Activated T-cell treated with anti-CD3 and anti-CD28 coated beads, Interleukin-2, amount 50 U/mL, for 4 hours (primary cell): ENCODE measurements around the gene BACH2. TPM values are rescaled to one million over a fixed set of nuclear protein-coding genes. Genes with fewer than 3 reads are reported as not detected.
"Not testable (repeated sequence)": the region's sequence is repeated elsewhere in the genome, so short reads cannot be mapped to it uniquely, and the experiment has no call there.

Source experiments
- ATAC-seq, 2 donors: fragments of 200-7000 bp; cut with Tn5 transposase; one replicate each; pipeline ENCODE4 v1.10.0; 2021
- DNase-seq: peaks from one replicate; pipeline ENCODE4 v3.0.0-alpha.2; 2020
- H3K27me3 Mint-ChIP-seq: one replicate; pipeline ENCODE4 v1.8.0; 2021; ENCODE audit warnings: low read depth, mixed read lengths
- H3K36me3 Mint-ChIP-seq: one replicate; pipeline ENCODE4 v1.8.0; 2022; ENCODE audit warnings: mixed read lengths; ENCODE audit not compliant: insufficient read depth
- H3K4me1 Mint-ChIP-seq: one replicate; pipeline ENCODE4 v1.8.0; 2021; ENCODE audit warnings: low read depth, mixed read lengths
- H3K4me3 Mint-ChIP-seq: one replicate; pipeline ENCODE4 v1.8.0; 2021; ENCODE audit warnings: mild to moderate bottlenecking, moderate library complexity, mixed read lengths
- H3K9me3 Mint-ChIP-seq: one replicate; pipeline ENCODE4 v1.8.0; 2021; ENCODE audit warnings: mixed read lengths
- total RNA-seq, 3 donors: library from RNA; stranded (reverse); gene quantifications; one replicate each; pipeline ENCODE4 v1.2.1, GENCODE V29; 2021

The BACH2 gene
- total RNA-seq, 3 donors from 2014 or later: 96.5 to 118 (median 111) TPM

DNA sequence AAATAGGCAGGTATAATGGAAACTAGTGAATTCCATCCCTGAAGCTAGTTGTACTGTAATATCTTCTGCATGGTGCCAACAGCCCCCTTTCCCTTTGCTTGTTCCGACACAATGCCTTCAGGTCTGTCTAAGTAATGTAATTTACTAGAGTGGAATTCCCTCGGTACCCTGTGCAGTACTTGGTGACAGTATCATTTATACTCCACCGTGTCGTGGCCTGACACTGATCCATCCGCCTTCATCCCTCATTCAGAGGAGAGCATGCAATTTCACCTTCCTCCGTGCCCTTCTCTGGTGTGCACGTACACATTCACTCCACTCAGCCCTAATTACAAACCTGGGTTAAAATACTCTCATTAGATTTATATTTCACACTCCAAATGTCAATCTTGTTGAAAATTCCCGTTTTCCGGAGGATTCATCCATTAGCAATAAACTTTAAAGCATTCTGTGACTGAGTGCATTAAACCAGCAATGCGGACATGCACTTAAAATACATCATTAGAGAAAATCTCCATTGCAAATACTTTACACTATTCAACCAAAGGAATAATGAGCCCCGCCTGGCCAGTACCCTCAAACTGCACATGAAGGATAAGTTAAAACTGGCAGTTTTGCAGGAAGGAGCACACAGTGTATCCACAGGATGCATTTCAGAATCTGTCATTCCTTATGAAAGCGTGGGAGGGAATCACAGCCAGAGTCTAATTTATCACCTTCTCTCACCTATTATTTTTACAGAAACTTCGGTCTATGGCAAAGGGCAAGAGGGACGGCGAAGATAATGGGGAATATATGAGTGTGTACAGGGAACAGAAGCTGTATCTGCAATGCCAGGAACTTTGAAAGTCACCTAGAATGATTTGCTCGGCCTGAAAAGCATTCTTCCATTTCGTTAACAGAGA lies 219.9 kb downstream of the BACH2 start:
- peak overlapping the region; percentile 87 for H3K4me3 Mint-ChIP-seq
- peaks cover 63% of the 10 kb centered on the region for H3K36me3 Mint-ChIP-seq
- H3K9me3 Mint-ChIP-seq: no peaks in the 10 kb centered on the region

DNA sequence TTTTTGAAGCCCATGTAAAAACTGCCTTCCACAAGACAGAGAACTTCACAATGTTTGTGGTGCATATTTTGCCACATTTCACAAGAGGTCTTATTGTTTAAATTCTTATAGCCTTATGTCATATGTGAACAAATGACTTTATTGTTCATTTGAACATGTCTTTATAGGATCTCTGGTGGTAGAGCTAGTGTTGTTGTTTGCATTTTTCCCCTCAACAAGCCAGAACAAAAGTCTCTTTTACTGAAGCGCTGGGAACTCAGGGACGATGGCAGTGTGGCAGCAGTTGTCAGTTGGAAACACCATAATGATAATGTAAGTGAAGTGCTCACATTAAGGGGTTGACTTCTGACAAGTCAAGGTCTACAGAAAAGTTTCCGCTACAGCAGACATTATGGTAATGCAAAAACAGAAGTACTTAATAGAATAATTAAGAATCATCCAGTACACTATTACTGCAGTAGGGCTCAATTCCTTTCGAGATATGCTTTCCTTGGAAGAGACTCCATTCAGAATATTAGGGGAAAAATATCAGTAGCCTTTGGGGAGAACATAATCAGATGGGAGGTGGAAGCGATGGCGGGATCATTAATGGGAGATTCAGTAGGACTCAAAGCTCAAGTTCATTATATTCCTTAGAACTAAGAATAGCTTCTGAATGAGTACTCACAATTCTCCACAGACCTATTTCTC lies 222.3 kb downstream of the BACH2 start:
- Mint-ChIP-seq H3K9me3 (no peaks in the 10 kb centered on the region), H3K4me1 (peaks cover 89% of the 10 kb centered on the region), H3K4me3 (peak overlapping the region; percentile 31), H3K36me3 (peaks cover 71% of the 10 kb centered on the region), H3K27me3 (no peaks in the 10 kb centered on the region)
- DNase-seq: no peak
- ATAC-seq: no peak

More for the DNA sequence above, 219.9 kb downstream of the BACH2 start:
- no peak for ATAC-seq
- H3K27me3 Mint-ChIP-seq: no peaks in the 10 kb centered on the region
- H3K4me1 Mint-ChIP-seq: peaks cover 86% of the 10 kb centered on the region
- no peak for DNase-seq

- peak overlapping the region; percentile 60 for H3K4me3 Mint-ChIP-seq
- H3K9me3 Mint-ChIP-seq: no peaks in the 10 kb centered on the region
- no peaks in the 10 kb centered on the region for H3K27me3 Mint-ChIP-seq
- DNase-seq (no peak), ATAC-seq (peak; percentile 23 to 41)
- H3K4me1 Mint-ChIP-seq: peaks cover 90% of the 10 kb centered on the region
- H3K36me3 Mint-ChIP-seq: peaks cover 72% of the 10 kb centered on the region
Measured at GRCh38 chr6:90072935-90073464, 223.6 kb downstream of the BACH2 start.

GRCh38 chr6:90072501-90072900 lies 224.1 kb downstream of the BACH2 start:
- Mint-ChIP-seq H3K4me1 (peaks cover 91% of the 10 kb centered on the region), H3K4me3 (peak overlapping the region; percentile 60), H3K9me3 (no peaks in the 10 kb centered on the region), H3K36me3 (peaks cover 71% of the 10 kb centered on the region), H3K27me3 (no peaks in the 10 kb centered on the region)
- ATAC-seq (peak; percentile 39 to 44), DNase-seq (no peak)

DNA sequence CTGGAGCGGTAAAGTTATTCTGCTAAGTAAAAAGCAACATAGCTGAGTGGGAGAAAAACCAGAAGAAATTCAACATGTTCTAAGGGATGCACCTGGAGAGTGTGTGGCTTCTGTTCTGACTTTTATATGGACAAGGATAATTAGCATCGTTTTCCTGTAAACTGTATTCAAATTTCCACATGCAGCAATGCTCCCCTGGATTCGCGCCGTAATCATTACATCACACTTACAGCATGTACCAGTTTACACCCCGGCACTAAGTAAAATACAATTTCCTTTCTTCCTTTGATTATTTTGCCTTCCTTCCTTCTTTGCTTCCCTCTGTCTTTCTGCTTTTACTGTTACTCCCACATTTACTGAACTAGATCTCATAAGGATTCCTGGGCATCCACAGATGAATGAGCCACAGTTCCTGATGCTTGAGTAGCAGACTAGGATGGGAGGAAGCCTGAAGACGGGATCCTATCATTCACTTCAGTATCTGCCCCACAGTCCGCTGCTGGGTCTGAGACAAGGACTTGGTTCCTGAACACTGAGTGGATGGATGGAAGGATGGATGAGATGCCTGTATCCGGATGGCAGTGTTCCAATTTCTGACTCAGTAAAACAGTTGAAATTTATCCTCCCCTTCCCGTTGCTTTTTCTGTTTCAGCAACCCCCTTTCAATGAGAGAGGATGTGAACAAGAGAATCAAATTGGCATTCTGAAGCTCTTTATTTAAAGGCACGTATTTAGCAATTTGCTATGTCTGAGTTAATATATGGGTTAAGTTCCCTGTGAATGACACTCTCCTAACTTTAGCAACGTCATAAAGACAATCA lies 227.7 kb downstream of the BACH2 start:
- H3K36me3 Mint-ChIP-seq: peaks cover 69% of the 10 kb centered on the region
- DNase-seq (no peak), ATAC-seq (no peak)
- H3K27me3 Mint-ChIP-seq: no peaks in the 10 kb centered on the region
- H3K4me1 Mint-ChIP-seq: peaks cover 85% of the 10 kb centered on the region
- no peak overlapping the region for H3K4me3 Mint-ChIP-seq
- H3K9me3 Mint-ChIP-seq: no peaks in the 10 kb centered on the region

- peak; percentile 39 to 48 for ATAC-seq
- peaks cover 83% of the 10 kb centered on the region for H3K4me1 Mint-ChIP-seq
- no peak for DNase-seq
- peaks cover 69% of the 10 kb centered on the region for H3K36me3 Mint-ChIP-seq
- H3K4me3 Mint-ChIP-seq: no peak overlapping the region
- H3K27me3 Mint-ChIP-seq: no peaks in the 10 kb centered on the region
- H3K9me3 Mint-ChIP-seq: no peaks in the 10 kb centered on the region
Measured at GRCh38 chr6:90068264-90068663, 228.4 kb downstream of the BACH2 start.

- no peak overlapping the region for H3K4me3 Mint-ChIP-seq
- ATAC-seq: no peak
Measured at GRCh38 chr6:90066697-90067096, 229.9 kb downstream of the BACH2 start.

GRCh38 chr6:90065173-90065572 lies 231.5 kb downstream of the BACH2 start:
- Mint-ChIP-seq H3K4me1 (peaks cover 54% of the 10 kb centered on the region), H3K27me3 (no peaks in the 10 kb centered on the region), H3K36me3 (peaks cover 55% of the 10 kb centered on the region), H3K4me3 (no peak overlapping the region), H3K9me3 (no peaks in the 10 kb centered on the region)
- ATAC-seq (no peak), DNase-seq (no peak)

More at GRCh38 chr6:90066697-90067096, 229.9 kb downstream of the BACH2 start:
- no peaks in the 10 kb centered on the region for H3K9me3 Mint-ChIP-seq
- peaks cover 64% of the 10 kb centered on the region for H3K36me3 Mint-ChIP-seq
- H3K4me1 Mint-ChIP-seq: peaks cover 67% of the 10 kb centered on the region
- H3K27me3 Mint-ChIP-seq: no peaks in the 10 kb centered on the region
- DNase-seq: no peak

GRCh38 chr6:90062667-90063066 lies 234.0 kb downstream of the BACH2 start:
- Mint-ChIP-seq H3K4me1 (peaks cover 37% of the 10 kb centered on the region), H3K27me3 (no peaks in the 10 kb centered on the region), H3K4me3 (no peak overlapping the region), H3K9me3 (no peaks in the 10 kb centered on the region), H3K36me3 (peaks cover 45% of the 10 kb centered on the region)
- no peak for ATAC-seq
- no peak for DNase-seq

- H3K36me3 Mint-ChIP-seq: peaks cover 45% of the 10 kb centered on the region
- H3K27me3 Mint-ChIP-seq: no peaks in the 10 kb centered on the region
- H3K9me3 Mint-ChIP-seq: no peaks in the 10 kb centered on the region
- DNase-seq (no peak), ATAC-seq (no peak)
- peaks cover 36% of the 10 kb centered on the region for H3K4me1 Mint-ChIP-seq
- no peak overlapping the region for H3K4me3 Mint-ChIP-seq
Measured at GRCh38 chr6:90062051-90062450, 234.6 kb downstream of the BACH2 start.

DNA sequence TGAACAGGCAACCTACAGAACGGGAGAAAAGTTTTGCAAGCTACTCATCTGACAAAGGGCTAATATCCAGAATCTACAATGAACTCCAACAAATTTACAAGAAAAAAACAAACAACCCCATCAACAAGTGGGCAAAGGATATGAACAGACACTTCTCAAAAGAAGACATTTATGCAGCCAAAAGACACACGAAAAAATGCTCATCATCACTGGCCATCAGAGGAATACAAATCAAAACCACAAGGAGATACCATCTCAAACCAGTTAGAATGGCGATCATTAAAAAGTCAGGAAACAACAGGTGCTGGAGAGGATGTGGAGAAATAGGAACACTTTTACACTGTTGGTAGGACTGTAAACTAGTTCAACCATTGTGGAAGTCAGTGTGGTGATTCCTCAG lies 237.5 kb downstream of the BACH2 start:
- DNase-seq, H3K27me3 Mint-ChIP-seq, H3K4me3 Mint-ChIP-seq, ATAC-seq: not testable (repeated sequence)
- Mint-ChIP-seq H3K36me3 (peaks cover 47% of the 10 kb centered on the region), H3K9me3 (peaks cover 11% of the 10 kb centered on the region), H3K4me1 (peaks cover 29% of the 10 kb centered on the region)

- not testable (repeated sequence) for ATAC-seq, DNase-seq, H3K4me3 Mint-ChIP-seq, H3K27me3 Mint-ChIP-seq
- peaks cover 11% of the 10 kb centered on the region for H3K9me3 Mint-ChIP-seq
- peaks cover 53% of the 10 kb centered on the region for H3K36me3 Mint-ChIP-seq
- H3K4me1 Mint-ChIP-seq: peaks cover 39% of the 10 kb centered on the region
Measured at GRCh38 chr6:90055924-90056323, 240.7 kb downstream of the BACH2 start.

DNA sequence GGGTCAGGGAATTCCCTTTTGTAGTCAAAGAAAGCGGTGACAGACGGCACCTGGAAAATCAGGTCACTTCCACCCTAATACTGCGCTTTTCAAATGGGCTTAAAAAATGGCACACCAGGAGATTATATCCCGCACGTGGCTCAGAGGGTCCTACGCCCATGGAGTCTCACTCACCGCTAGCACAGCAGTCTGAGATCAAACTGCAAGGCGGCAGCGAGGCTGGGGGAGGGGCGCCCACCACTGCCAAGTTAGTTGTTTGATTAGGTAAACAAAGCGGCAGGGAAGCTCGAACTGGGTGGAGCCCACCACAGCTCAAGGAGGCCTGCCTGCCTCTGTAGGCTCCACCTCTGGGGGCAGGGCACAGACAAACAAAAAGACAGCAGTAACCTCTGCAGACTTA lies 242.4 kb downstream of the BACH2 start:
- peaks cover 50% of the 10 kb centered on the region for H3K36me3 Mint-ChIP-seq
- H3K4me3 Mint-ChIP-seq, H3K27me3 Mint-ChIP-seq, DNase-seq, ATAC-seq: not testable (repeated sequence)
- peaks cover 49% of the 10 kb centered on the region for H3K4me1 Mint-ChIP-seq
- peaks cover 11% of the 10 kb centered on the region for H3K9me3 Mint-ChIP-seq

DNA sequence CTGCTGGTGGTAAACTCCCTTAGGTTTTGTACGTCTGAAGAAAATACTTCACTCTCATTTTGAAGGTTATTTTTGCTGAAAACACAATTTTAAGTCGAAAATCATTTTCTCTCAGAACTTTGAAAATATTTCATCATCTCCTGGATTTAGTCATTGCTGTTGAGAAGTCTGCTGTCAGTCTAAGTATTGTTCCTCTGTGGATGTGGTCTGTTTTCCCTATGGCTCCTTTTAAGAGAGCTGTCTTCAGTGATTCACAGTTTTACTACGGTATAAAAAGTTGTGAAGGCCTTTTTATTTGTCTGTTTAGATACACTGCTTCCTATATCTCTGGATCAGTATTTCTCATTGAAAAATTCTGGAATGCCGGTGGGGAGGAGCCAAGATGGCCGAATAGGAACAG lies 243.0 kb downstream of the BACH2 start:
- peaks cover 55% of the 10 kb centered on the region for H3K4me1 Mint-ChIP-seq
- H3K4me3 Mint-ChIP-seq: no peak overlapping the region
- ATAC-seq (peak in 1 of 2 donors; percentile 38), DNase-seq (no peak)
- H3K36me3 Mint-ChIP-seq: peaks cover 52% of the 10 kb centered on the region
- peaks cover 11% of the 10 kb centered on the region for H3K9me3 Mint-ChIP-seq
- no peaks in the 10 kb centered on the region for H3K27me3 Mint-ChIP-seq
